Mesenteric fat pad (tissue), 1 donor: ENCODE data around the gene ST3GAL5. TPM values are rescaled to one million over a fixed set of nuclear protein-coding genes. Genes with fewer than 3 reads are reported as not detected.
"Not testable (repeated sequence)": the region's sequence is repeated elsewhere in the genome, so short reads cannot be mapped to it uniquely, and the experiment has no call there.

Experiments
- DNase-seq: peaks from one replicate; pipeline ENCODE4 v3.0.0-alpha.2; 2020; ENCODE audit warnings: low spot score
- total RNA-seq: library from RNA; stranded (reverse); fragmentation: NEBNext Ultra II Directional; extraction: Animal tissue kit (Norgen Biotek cat#: 25700); gene quantifications from one replicate; pipeline ENCODE4 v1.2.1, GENCODE V29; 2021
- donor health status: DM: yes; HTN: yes; CAD: no.

ST3GAL5 gene
- total RNA-seq, 1 donor from 2014 or later = 33.1 TPM

DNA sequence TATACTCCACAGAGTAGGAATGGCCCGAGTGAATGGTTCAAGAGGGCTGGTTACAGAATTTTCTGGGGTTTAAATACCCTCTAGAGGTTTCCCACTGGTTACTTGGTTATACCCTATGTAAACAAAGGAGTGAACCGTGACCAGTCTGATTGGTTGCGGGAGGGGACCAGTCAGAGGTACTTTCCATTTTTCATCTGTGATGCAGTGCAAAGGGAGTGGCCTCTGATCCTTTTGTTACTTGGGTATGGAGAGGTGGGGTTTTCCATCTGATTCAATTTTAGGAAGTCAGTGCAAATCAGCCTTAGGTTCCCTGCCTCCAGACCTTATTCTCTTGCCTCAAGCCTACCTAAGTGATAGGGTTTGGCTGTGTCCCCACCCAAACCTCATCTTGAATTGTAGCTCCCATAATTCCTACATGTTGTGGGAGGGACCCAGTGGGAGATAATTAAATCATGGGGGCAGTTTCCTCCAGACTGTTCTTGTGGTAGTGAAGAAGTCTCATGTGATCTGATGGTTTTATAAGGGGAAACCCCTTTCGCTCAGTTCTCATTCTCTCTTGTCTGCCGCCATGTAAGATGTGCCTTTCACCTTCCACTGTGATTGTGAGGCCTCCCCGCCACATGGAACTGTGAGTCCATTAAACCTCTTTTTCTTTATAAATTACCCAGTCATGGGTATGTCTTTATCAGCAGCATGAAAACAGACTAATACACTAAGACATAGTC is 5.9 kb upstream of the ST3GAL5 start:
- not testable (repeated sequence) for DNase-seq

DNA sequence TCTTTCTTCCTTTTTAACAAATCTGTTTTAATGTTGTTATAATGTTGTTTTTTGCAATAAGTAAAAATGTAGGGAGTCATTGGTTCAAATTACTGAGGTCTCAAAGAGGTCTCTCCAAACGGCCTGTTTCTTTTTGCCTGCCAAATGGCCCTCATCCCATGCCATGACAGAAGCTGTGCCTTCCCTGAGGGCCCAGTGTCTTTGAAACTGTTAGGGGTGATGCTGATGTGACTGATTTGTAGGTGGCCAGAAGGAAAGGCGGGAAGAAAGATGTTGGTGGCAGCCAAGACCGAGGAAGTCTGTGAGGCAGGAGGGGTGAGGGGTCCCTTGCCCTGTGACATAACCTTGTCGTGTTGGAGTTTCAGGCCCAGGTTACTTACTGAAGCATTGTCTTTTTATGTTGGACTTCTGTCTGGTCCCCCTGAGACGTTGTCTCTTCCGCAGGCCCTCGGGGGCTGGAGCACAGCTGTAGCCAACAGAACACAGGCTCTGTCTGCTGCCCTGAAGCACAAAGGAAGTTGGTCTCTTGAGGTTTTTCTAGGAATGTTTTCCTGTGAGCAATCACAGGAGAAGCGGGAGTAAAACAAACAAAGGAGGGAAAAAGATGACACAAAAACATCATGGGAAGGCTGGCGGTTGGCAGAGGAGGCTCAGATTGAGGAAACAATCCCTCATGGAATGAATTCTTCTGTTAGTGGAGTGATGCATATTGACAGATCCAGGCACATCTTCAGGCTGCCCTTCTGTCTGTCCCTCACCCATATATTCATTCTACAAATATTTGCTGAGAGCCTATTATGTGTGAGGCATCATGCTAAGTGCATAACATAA is 4.9 kb upstream of the ST3GAL5 start:
- no peak for DNase-seq

DNA sequence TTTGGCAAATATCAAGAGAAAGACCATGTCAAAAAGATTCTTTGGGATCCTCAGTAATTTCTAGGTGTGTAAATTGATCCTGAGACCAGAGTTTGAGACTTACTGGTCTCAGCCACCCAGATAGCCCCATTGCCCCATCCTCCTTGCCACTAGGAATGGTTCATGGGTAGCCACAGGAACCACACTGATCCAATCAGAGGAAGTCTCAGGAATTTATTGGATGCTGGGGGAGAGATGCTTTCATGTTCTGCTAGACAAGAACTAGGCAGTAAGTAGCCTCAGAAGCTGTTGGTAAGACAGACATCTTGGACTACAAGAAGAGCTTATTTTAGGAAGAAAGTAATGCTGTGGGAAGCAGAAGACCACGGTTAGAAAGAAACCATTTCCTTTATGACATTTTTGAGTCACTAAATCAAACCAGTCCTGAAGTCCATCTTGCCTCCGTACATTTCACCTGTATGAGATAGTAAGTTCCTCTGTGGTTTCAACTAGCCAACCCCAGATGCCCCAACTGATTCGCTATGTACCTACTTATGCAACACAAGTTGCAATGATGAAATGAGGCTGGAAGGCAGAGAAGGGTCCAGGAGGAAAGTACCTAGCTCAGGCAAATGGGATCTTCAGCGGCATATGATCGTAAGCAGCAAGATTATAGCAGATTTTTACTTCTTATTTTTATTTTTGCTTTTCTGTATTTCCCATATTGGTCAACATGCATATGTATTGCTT is 3.6 kb upstream of the ST3GAL5 start:
- no peak for DNase-seq

DNA sequence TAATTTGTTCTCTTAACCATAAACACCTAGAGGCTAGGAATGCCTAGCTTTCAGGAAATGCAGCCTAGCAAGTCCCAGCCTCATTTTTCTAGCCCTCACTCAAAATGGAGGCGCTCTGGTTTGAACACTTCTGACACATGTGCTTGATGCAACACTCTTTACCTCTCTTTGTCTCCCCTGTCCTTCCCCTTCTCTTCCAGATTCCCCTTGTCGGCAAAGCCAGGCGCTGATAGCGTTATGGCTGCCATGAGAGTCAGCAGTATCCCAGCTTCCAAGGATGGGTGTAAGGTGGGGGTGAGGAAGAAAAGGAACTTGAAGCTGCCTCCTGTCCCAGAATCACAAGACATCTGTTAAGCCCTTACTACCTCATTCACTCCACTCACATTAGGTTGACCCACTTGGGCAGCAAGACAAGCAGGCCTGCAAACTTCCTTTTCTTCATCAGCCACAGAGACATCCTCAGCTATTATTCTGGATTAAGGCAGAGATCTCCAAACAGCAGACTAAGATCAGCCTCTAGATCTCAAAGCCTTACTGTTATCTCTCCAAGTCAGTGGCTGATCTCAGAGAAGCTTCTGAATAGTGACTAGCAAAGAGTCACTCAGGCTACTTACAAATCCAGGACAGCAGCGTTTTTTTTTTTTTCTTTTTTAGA is 1.9 kb upstream of the ST3GAL5 start:
- DNase-seq = no peak

DNA sequence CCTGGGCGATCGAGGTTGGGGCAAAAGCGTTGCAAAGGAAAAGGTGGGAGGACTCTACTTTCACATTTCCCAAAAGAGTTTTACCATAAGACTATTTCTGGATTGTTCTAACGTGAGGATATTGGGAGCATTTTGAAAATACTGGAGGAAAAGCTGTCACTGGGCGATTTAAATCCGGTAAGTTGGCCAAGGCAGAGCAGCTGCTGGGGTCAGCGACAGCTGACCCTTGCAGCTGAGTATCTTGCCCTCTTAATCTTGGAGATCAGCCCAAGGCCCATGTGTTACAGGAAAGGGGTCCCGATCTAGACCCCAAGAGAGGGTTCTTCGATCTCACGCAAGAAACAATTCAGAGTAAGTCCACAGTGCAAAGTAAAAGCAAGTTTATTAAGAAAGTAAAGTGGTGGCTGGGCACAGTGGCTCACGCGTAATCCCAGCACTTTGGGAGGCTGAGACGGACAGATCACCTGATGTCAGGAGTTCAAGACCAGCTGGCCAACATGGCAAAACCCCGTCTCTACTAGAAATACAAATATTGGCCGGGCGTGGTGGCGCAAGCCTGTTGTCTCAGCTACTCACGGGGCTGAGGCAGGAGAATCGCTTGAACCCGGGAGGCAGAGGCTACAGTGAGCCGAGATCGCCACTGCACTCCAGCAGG is 964 bp upstream of the ST3GAL5 start:
- no peak for DNase-seq

- DNase-seq = no peak
Observed at GRCh38 chr2:85888020-85888683, 638 bp downstream of the ST3GAL5 start.

DNA sequence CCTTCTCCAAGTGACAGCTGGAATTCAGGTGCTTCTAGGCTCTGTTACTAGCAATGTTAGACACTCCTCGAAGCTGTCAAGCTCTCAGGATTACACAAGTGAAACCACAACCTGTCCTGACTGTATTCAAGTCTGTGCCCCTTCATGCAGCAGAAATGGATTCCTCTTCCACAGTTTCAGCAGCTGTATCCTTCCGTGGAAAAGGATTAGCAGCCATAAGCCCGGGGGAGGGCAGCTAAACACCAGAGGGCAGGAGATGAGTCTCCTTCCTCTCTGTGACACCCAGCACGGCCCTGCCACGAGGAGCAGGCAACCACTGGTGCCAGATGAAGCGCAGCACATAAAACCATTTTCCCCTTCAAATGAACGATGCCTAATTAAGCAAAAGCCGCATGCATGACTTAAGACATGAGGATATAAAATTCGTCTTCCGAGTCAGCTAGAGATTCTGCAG is 1.2 kb downstream of the ST3GAL5 start:
- DNase-seq = no peak

DNA sequence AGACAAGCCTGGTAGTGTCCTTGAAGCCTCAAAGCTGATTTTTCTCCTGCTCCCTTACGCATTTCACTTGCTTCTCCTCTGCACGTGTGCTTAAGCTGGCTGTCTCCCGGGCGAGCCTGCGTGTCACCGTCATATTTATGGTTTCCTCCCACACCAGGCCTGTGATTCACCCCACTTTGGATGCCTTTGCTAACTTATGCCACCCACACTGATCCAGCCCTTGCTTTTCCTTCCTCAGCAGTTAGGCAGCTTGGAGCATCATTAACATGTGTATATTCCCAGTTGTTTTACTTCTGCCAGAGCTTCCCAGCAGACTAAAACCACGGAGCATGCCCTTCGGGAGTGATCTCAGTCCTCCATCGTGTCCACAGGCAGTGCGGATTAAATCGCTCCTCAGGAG is 2.2 kb downstream of the ST3GAL5 start:
- DNase-seq = no peak

- no peak for DNase-seq
Observed at GRCh38 chr2:85886141-85886540, 2.6 kb downstream of the ST3GAL5 start.

GRCh38 chr2:85881781-85882180 is 7.0 kb downstream of the ST3GAL5 start:
- DNase-seq = not testable (repeated sequence)

DNA sequence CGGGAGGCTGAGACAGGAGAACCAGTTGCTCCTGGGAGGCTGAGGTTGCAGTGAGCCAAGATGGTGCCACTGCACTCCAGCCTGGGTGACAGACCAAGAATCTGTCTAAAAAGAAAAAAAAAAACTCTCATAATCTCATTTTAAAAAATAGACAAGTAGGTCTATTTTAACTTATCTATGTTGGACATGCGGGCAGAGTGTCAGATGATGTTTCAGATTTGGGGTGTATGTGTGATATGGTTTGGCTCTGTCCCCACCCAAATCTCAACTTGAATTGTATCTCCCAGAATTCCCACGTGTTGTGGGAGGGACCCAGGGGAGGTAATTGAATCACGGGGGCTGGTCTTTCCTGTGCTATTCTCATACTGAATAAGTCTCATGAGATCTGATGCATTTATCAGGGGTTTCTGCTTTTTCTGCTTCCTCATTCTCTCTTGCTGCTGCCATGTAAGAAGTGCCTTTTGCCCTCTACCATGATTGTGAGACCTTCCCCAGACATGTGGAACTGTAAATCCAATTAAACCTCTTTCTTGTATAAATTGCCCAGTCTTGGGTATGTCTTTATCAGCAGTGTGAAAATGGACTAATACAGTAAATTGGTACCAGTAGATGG is 8.0 kb downstream of the ST3GAL5 start:
- DNase-seq = not testable (repeated sequence)

DNA sequence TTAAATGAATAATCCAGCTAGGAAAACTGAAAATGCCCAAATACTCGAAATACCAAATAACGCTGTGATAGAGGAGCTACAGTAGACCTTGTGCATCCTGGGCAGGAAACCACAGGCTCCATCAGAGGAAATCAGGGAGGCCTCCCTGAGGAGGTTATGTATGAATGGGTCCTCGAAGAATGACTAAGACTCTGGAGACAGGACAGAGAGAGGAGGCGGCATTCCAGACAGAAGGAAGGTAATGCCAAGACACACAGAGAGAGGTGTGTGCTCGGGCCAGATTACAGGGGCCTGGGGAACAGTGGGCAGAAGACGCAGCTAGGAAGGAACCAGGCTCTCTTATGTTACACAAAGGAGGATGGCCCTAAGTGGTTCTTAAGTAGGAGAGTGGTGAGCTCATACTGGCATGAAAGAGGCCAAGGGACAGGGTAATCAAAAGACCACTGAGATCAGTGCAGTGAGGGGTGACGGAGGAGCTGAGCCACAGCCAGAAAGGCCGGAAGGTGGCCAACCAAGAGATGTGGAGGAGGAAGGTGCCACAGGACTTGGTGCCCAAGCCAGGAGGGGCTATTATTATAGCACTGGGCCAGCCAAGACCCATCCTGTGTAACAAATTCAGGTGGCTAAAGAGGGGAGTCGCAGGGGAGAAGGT is 9.9 kb downstream of the ST3GAL5 start:
- DNase-seq = no peak

DNA sequence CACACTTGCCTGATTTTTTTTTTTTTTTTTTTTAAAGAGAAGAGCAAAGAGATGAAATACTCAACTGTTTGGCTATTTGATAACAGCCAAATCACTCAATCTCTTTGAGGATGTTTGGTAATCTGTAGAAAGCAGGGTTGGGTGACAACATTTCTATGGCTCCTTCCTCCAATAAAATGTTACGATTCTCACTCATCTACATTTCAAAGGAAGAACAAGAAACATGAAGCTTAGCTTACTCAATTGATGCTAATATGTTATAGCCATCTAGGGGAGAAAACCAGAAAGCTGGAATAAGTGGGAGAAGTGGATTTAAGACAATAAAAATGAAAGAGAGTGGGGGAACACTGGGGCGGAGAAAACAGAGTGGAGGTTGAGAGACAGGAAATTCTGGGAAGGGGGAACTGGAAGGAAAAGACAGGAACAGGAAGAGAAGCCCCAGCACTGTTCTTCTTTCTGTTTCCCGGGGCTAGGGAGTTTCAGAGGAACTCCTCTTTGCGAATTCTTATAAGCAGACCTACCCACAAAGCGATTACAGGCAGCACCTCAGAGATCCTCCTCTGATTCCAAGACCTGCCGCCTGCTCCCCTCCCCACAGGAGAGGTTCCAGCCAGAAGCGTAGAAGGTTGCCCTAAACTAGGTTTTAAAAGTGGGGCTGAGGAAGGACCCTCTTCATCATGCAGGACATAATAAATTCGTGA is 13.3 kb downstream of the ST3GAL5 start:
- DNase-seq = no peak

DNA sequence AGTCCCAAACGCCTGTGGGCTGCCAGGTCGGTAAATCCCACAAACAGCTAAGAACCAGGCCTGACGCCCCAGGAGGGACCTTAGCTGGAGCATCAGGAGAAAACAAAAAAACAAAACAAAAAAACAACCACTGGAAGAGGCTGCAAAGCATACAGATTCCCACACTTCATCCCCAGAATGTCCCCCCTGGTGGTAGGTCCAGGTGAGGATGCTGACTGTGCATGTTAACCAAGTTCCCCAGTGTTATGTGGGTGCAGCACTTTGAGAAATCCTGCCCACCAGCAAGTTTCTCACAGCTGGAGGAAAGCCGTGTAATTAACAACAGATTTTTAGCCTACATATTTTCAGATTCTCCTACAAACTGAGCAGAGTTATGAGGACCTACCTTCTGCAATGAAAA is 15.1 kb downstream of the ST3GAL5 start:
- DNase-seq = no peak

GRCh38 chr2:85872536-85873161 is 16.1 kb downstream of the ST3GAL5 start:
- DNase-seq = no peak

DNA sequence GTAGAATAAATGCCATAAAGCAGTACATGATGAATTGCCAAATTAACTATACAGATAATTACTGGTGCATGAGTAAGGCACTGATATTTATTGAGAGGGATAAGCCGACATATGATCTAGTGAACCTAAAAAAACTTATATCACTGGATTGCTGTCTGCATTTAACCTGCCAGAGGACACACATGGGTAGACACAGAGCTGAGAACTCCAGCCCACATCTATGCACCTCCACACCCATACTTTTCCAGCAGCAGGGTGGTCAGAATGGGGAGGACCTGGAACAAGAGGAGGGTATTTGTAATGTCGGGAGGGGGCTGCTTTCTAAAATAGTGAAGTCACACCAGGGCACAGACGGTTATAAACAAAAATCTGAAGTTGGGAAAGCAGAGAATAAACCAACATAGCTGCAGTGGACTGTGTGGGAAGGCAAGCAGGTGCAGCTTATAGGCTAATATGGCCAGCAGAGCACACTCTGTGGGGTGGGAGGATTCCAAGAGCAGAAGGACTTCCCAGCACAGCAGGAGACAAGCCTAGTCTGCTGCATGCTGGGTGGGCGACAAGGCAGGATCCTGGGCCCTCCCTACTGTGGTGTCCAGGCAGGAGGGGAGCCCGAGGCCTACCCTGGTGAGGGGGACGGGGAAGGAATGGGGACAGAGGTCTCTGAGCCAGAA is 17.2 kb downstream of the ST3GAL5 start:
- DNase-seq = no peak

DNA sequence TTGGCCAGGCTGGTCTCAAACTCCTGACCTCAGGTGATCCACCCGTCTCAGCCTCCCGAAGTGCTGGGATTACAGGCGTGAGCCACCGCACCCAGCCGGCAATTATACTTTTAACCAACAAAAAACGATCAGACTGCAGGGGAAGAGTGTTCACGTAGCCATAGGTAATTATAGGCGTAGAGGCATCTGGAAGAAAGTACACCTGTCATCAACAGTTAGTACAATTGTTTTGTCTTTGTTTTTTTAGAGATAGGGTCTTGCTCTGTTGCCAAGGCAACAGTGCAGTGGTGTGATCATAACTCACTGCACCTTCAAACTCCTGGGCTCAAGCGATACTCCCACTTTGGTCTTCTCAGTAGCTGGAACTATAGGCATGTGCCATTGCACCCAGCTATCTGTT is 20.0 kb downstream of the ST3GAL5 start:
- DNase-seq = no peak
